SK-N-SH (cell line): ENCODE measurements around the gene RGL1. TPM values are rescaled to one million over a fixed set of nuclear protein-coding genes. Genes with fewer than 3 reads are reported as not detected.

Experiments used
- CTCF ChIA-PET: fragments of 300-600, 350-600 bp; formaldehyde crosslinking; extraction: SDS; loops from one replicate; lab custom pipeline; 2021; lab: Yijun Ruan, JAX
- POLR2A ChIA-PET: fragments of 350-600 bp; sonication (Branson Sonifier 250); formaldehyde crosslinking; extraction: SDS; loops from one replicate; lab custom pipeline; 2020; ENCODE audit warnings: antibody characterized with exemption, inconsistent platforms; lab: Yijun Ruan, JAX
- DNase-seq: peaks from one replicate; pipeline ENCODE4 v3.0.0; 2012
- H2AFZ ChIP-seq: fragments of 200-600 bp; sonication (generic); 2 replicates; pipeline ENCODE4 v1.8.1; 2016; ENCODE audit warnings: antibody characterized with exemption, mild to moderate bottlenecking, low read depth
- H3F3A ChIP-seq: fragments of 200-600 bp; sonication (generic); replicated peaks from 2 replicates; pipeline ENCODE3; 2016; ENCODE audit warnings: antibody characterized with exemption, mild to moderate bottlenecking; ENCODE audit not compliant: insufficient read depth
- H3K27ac ChIP-seq, 2 experiments: fragments of 200-500 bp in 1 of 2; fragments of 200-600 bp in 1 of 2; sonication (Bioruptor generic) in 1 of 2; sonication (generic), shearing (Covaris generic) in 1 of 2; 2 replicates each; pipeline versions ENCODE4 v1.5.1 to v1.6.1; 2014 to 2016; ENCODE audit warnings: low read depth in 2 of 2, inconsistent platforms in 1 of 2, low read length in 1 of 2, mild to moderate bottlenecking in 1 of 2, mixed read lengths in 1 of 2
- H3K27me3 ChIP-seq: fragments of 200-600 bp; sonication (generic), shearing (Covaris generic); 2 replicates; pipeline ENCODE4 v1.6.1; 2016; ENCODE audit warnings: mixed run types; ENCODE audit not compliant: insufficient read depth
- H3K36me3 ChIP-seq, 2 experiments: fragments of 200-500 bp in 1 of 2; fragments of 200-600 bp in 1 of 2; sonication (Bioruptor generic) in 1 of 2; sonication (generic) in 1 of 2; replicated peaks in 1 of 2; 2 replicates each; pipeline versions ENCODE3 to v1.5.1; 2014 to 2016; ENCODE audit warnings: low read length in 1 of 2, mild to moderate bottlenecking in 1 of 2; ENCODE audit not compliant: insufficient read depth in 2 of 2, control insufficient read depth in 1 of 2
- H3K4me1 ChIP-seq, 2 experiments: fragments of 200-500 bp in 1 of 2; fragments of 200-600 bp in 1 of 2; sonication (Bioruptor generic) in 1 of 2; sonication (generic), shearing (Covaris generic) in 1 of 2; 2 replicates each; pipeline versions ENCODE4 v1.5.1 to v1.6.1; 2014 to 2016; ENCODE audit warnings: low read depth in 1 of 2, low read length in 1 of 2, mixed run types in 1 of 2; ENCODE audit not compliant: insufficient read depth in 2 of 2, control insufficient read depth in 1 of 2
- H3K4me2 ChIP-seq: fragments of 200-600 bp; sonication (generic), shearing (Covaris generic); 2 replicates; pipeline ENCODE4 v1.6.1; 2017; ENCODE audit warnings: mixed run types
- H3K4me3 ChIP-seq, 2 experiments: fragments of 200-500 bp in 1 of 2; fragments of 200-600 bp in 1 of 2; sonication (Bioruptor generic) in 1 of 2; sonication (generic), shearing (Covaris generic) in 1 of 2; 2 replicates each; pipeline versions ENCODE4 v1.5.1 to v1.8.1; 2014 to 2016; ENCODE audit warnings: low read depth in 2 of 2, inconsistent platforms in 1 of 2, low read length in 1 of 2, mild to moderate bottlenecking in 1 of 2, mixed read lengths in 1 of 2, moderate library complexity in 1 of 2
- H3K79me2 ChIP-seq: fragments of 200-600 bp; sonication (generic); 2 replicates; pipeline ENCODE4 v1.8.1; 2017; ENCODE audit warnings: mild to moderate bottlenecking; ENCODE audit not compliant: insufficient read depth
- H3K9ac ChIP-seq: fragments of 200-600 bp; sonication (generic); 2 replicates; pipeline ENCODE4 v1.6.1; 2017; ENCODE audit warnings: mixed run types
- H3K9me2 ChIP-seq: fragments of 200-600 bp; sonication (generic); 2 replicates; pipeline ENCODE4 v1.6.1; 2017; ENCODE audit warnings: mixed run types
- H3K9me3 ChIP-seq: fragments of 200-600 bp; sonication (generic); 2 replicates; pipeline ENCODE4 v1.6.1; 2017; ENCODE audit warnings: mixed run types, mild to moderate bottlenecking, moderate library complexity
- H4K20me1 ChIP-seq: fragments of 200-600 bp; sonication (generic); 2 replicates; pipeline ENCODE4 v1.6.1; 2017; ENCODE audit warnings: mild to moderate bottlenecking, mixed run types; ENCODE audit not compliant: insufficient read depth
- EP300 ChIP-seq, 2 experiments: IDR thresholded peaks; 2 replicates each; pipeline versions ENCODE4 v1.4.0 to v1.6.1; 2012; ENCODE audit warnings: borderline replicate concordance in 1 of 2, low read depth in 1 of 2, low read length in 1 of 2
- EZH2phosphoT487 ChIP-seq: fragments of 200-600 bp; sonication (generic); IDR thresholded peaks from 2 replicates; pipeline ENCODE4 v1.6.1; 2017; ENCODE audit warnings: low read depth, mixed run types, mild to moderate bottlenecking, antibody characterized with exemption, moderate library complexity, borderline replicate concordance
- FOXJ3 ChIP-seq: sonication (generic); formaldehyde crosslinking; IDR thresholded peaks from 2 replicates; pipeline ENCODE4 v1.5.1; 2020; ENCODE audit warnings: mild to moderate bottlenecking, missing genetic modification reagents
- FOXM1 ChIP-seq: IDR thresholded peaks from 2 replicates; pipeline ENCODE4 v1.4.0; 2012; ENCODE audit warnings: low read depth, mild to moderate bottlenecking
- GABPA ChIP-seq: IDR thresholded peaks from 2 replicates; pipeline ENCODE4 v1.4.0; 2012; ENCODE audit warnings: low read depth, mild to moderate bottlenecking
- JUND ChIP-seq: IDR thresholded peaks from 2 replicates; pipeline ENCODE4 v1.4.0; 2012
- PBX3 ChIP-seq: IDR thresholded peaks from 2 replicates; pipeline ENCODE4; 2012
- POLR2AphosphoS5 ChIP-seq: IDR thresholded peaks from 2 replicates; pipeline ENCODE4 v1.6.1; 2012; ENCODE audit warnings: low read depth, low read length
- RAD21 ChIP-seq: IDR thresholded peaks from 2 replicates; pipeline ENCODE4 v1.6.1; 2012; ENCODE audit warnings: mild to moderate bottlenecking, low read length
- RXRA ChIP-seq: IDR thresholded peaks from 2 replicates; pipeline ENCODE4 v1.4.0; 2012; ENCODE audit warnings: low read depth, mild to moderate bottlenecking, borderline replicate concordance
- SMC3 ChIP-seq: IDR thresholded peaks from 2 replicates; pipeline ENCODE4 v1.6.1; 2012; ENCODE audit warnings: low read depth, low read length, improper control_type of control experiment
- TAF1 ChIP-seq: IDR thresholded peaks from 2 replicates; pipeline ENCODE4 v1.6.1; 2012; ENCODE audit warnings: low read depth, mild to moderate bottlenecking, low read length, moderate library complexity, borderline replicate concordance
- WGBS: methylation state at CpG from one replicate; pipeline ENCODE4 v1.1.6; 2017; ENCODE audit warnings: low lambda C conversion rate; 5-methylcytosine and 5-hydroxymethylcytosine counted together
- polyA plus RNA-seq, 3 experiments: library from polyadenylated mRNA; depleted of rRNA; stranded (reverse); fragments of >200 nt; gene quantifications; 2 replicates each; pipeline ENCODE4 v1.2.3, GENCODE V29; 2012
- TF ChIP-seq, protein P1 (sequence below): fragments of 150-350 bp; IDR thresholded peaks from 2 replicates; pipeline ENCODE4 v1.6.1; 2016; ENCODE audit warnings: mild to moderate bottlenecking, low read depth, low read length
- TF ChIP-seq, protein P2 (sequence below): fragments of 200-600 bp; sonication (generic); IDR thresholded peaks from 2 replicates; pipeline ENCODE4 v1.6.1; 2017; ENCODE audit warnings: antibody characterized with exemption, mild to moderate bottlenecking, moderate library complexity
- TF ChIP-seq, protein P3 (sequence below): IDR thresholded peaks from 2 replicates; pipeline ENCODE4 v1.4.0; 2012; ENCODE audit warnings: low read depth

The RGL1 gene
- polyA plus RNA-seq, 1 of the 3 experiments (the other 2 are of a cell fraction), result 8.3 TPM

DNA sequence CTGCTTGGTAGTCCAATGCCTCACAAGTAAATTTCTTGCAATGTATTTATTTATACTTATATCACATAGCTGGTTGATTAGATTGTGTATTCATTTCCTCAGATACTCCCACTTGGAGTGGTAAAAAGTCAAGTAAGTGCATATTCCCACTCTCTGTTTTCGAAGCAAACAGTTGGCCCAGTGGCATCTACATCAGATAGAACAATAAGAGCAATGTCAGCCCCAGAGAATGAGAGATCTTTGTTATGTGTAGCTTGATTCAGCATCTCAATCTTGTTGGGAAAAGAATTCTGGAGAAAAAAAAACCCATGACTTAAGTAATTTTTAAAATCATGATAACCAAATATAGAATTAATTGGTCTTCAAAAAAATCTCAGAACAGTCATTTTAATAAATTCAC is 25.5 kb downstream of the RGL1 start:
- H3K4me2 ChIP-seq, result no peak overlapping the region
- POLR2A ChIA-PET, result no interaction called here
- no peak overlapping the region for H3K9ac ChIP-seq
- no peaks in the 10 kb centered on the region for H3K9me3 ChIP-seq
- 0 out of 2 replicates have a peak, but pooled peaks cover 3% of the 10 kb centered on the region for H3K79me2 ChIP-seq
- WGBS, result 87% methylated on average over 1 of the region's 1 CpG
- no peak overlapping the region for H3K4me3 ChIP-seq
- H3K36me3 ChIP-seq, result peaks cover 0 to 3% of the 10 kb centered on the region in 2 experiments
- H4K20me1 ChIP-seq, result no peaks in the 10 kb centered on the region
- no peak overlapping the region for H3K27ac ChIP-seq
- H3F3A ChIP-seq, result no peaks in the 10 kb centered on the region
- no peak overlapping the region for H2AFZ ChIP-seq
- CTCF ChIA-PET, result interaction anchor here (0.6 kb wide), 1 partner anchor 108 kb away, joined by 4 read pairs; no protein-coding TSS in a partner anchor
- H3K4me1 ChIP-seq, result peaks cover 7 to 9% of the 10 kb centered on the region in 2 experiments; a peak in 3 of 4 replicates
- no peak for TF ChIP-seq RAD21
- TF ChIP-seq, protein P1, sequence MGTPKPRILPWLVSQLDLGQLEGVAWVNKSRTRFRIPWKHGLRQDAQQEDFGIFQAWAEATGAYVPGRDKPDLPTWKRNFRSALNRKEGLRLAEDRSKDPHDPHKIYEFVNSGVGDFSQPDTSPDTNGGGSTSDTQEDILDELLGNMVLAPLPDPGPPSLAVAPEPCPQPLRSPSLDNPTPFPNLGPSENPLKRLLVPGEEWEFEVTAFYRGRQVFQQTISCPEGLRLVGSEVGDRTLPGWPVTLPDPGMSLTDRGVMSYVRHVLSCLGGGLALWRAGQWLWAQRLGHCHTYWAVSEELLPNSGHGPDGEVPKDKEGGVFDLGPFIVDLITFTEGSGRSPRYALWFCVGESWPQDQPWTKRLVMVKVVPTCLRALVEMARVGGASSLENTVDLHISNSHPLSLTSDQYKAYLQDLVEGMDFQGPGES, result no peak
- no peak for TF ChIP-seq POLR2AphosphoS5
- TF ChIP-seq, protein P2, sequence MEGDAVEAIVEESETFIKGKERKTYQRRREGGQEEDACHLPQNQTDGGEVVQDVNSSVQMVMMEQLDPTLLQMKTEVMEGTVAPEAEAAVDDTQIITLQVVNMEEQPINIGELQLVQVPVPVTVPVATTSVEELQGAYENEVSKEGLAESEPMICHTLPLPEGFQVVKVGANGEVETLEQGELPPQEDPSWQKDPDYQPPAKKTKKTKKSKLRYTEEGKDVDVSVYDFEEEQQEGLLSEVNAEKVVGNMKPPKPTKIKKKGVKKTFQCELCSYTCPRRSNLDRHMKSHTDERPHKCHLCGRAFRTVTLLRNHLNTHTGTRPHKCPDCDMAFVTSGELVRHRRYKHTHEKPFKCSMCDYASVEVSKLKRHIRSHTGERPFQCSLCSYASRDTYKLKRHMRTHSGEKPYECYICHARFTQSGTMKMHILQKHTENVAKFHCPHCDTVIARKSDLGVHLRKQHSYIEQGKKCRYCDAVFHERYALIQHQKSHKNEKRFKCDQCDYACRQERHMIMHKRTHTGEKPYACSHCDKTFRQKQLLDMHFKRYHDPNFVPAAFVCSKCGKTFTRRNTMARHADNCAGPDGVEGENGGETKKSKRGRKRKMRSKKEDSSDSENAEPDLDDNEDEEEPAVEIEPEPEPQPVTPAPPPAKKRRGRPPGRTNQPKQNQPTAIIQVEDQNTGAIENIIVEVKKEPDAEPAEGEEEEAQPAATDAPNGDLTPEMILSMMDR, result no peak
- no peak for TF ChIP-seq PBX3
- TF ChIP-seq EP300 (IDR thresholded peaks at IDR 0.05; ENCODE audit: borderline replicate concordance in 1 of 2, low read depth in 1 of 2, low read length in 1 of 2), result no peak
- TF ChIP-seq GABPA, result no peak
- no peak for TF ChIP-seq JUND
- no peak for TF ChIP-seq RXRA
- TF ChIP-seq, protein P3, sequence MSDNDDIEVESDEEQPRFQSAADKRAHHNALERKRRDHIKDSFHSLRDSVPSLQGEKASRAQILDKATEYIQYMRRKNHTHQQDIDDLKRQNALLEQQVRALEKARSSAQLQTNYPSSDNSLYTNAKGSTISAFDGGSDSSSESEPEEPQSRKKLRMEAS, result no peak
- no peak for TF ChIP-seq FOXJ3 (CRISPR knock-in tag)
- no peak for TF ChIP-seq TAF1
- TF ChIP-seq EZH2phosphoT487, result no peak
- no peak for TF ChIP-seq FOXM1
- no peak for TF ChIP-seq SMC3
- no peaks in the 10 kb centered on the region for H3K9me2 ChIP-seq
- no peaks in the 10 kb centered on the region for H3K27me3 ChIP-seq
- DNase-seq, result no peak
